ENCODE results near the gene PLAAT3. TPM values are rescaled to one million over a fixed set of nuclear protein-coding genes. Genes with fewer than 3 reads are reported as not detected.
A peak's percentile ranks its signal among the peaks of the same experiment; 100 is the strongest.
"Not testable (repeated sequence)": the region's sequence is repeated elsewhere in the genome, so short reads cannot be mapped to it uniquely, and the experiment has no call there.

The PLAAT3 gene
- 91.8 TPM for total RNA-seq

DNA sequence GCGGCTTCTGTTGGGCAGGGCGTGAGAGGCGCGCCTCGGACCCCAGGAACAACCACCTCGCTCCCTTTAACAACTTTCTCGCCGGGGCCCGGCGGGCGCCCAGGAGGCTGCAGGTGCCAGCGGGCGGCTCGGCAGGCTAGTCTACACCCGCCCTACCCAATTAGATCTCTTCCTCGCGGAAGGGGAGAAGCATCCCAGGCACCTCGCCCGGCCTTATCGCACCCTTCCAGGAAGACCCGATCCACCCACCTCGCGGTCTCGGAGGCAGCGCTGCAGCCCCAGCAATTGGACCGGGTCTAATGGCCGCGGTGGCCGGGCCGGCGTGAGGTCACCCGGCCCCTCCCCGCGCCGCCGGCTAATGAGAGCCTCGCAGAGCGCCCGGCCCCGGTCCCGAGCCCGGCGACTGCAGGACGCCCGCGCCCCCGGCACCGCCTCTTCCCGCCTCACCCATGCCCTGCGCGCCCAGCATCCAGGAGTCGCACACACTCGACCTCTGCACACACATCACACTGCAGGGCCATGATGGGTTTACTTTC is at the start of gene PLAAT3:
Gene PLAAT3, minus strand, starts transcription at position 298 of the 536 bp plus-strand sequence. CDS start 419 bp downstream, outside the sequence.
- DNase-seq (ENCODE audit: low spot score), result peak; percentile 67

DNA sequence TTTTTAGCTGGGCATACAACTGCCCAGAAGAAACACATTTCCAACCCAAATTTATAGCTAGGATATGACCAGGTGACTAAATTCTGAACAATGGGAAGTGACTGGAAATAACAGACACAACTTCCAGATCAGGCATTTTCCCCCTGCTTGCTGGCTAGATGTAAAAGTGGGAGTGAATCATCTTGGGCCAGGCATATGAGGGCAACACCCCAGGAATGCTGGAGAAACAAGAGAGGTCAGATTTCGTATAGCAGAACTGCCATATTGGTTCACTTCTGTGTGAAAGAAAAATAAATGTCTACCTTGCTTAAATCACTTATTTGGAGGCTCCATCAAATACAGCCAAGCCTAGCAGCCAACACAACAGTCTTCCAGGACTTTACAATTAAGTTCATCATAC is 49.6 kb upstream of the PLAAT3 start:
- DNase-seq (ENCODE audit: low spot score), result no peak

DNA sequence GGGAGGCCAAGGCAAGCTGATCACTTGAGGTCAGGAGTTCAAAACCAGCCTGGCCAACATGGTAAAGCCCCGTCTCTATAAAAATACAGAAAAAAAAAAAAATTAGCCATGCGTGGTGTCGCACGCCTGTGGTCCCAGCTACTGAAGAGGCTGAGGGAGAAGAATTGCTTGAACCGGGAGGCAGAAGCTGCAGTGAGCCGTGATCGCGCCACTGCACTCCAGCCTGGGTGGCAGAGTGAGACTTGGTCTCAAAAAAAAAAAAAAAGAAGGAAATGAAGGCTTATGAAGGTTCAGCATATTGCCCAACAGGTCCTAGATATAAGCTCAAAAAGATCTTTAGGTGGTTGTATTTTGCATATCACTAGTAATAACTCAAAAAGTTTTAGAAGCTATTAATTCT is 46.7 kb upstream of the PLAAT3 start:
- no peak for DNase-seq (ENCODE audit: low spot score)

DNA sequence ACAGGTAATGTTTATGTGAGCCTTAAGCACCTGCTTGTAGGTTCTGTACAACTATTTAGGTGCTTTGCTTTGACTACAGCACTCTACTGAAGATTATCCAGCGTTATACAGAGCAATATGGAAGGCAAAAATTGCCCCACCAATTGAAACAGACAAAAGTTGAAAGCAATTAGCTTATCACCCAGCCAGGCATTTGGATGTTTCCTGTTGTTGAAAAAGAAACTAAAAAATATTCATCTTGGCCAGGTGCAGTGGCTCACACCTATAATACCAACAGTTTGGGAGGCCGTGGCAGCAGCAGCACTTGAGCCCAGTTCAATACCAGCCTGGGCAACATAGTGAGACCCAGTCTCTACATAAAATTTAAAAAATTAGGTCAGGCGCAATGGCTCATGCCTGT is 38.4 kb upstream of the PLAAT3 start:
- no peak for DNase-seq (ENCODE audit: low spot score)

DNA sequence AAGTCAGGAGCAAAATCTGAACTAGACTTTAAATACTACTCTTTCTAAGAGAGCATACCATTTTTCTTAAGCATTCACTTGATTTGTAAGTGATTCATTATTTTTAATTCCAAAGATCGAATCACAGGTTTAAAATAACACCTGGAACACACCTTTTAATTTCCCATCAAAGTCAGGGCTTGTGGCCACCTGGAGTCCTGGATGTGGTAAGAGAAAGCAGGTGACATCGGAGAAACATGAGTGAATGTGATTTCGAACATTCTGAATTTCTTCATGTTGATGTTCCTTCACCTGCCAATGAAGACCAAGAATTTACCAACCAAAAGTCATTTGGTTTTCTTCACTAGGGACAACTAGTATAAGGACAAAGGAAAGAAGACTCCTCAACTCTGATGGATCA is 29.0 kb upstream of the PLAAT3 start:
- DNase-seq (ENCODE audit: low spot score), result no peak

DNA sequence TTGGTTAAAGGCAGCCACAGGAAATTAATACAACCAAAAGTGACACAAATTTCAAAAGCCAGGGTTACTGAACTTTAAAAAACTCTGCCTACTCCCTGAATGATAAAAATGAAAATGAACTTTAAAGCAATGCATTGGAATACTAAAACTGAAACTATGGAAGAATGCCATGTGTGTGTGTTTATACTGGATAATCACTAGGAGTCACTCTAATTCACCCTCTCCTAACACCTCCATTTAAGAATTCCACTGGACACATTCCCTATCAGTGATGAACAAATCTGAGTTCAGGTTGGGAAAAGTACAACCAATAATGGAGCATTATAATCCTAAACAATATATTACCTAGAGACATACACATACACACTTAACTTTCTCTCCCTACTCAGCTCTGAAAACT is 27.5 kb upstream of the PLAAT3 start:
- DNase-seq (ENCODE audit: low spot score), result no peak

DNA sequence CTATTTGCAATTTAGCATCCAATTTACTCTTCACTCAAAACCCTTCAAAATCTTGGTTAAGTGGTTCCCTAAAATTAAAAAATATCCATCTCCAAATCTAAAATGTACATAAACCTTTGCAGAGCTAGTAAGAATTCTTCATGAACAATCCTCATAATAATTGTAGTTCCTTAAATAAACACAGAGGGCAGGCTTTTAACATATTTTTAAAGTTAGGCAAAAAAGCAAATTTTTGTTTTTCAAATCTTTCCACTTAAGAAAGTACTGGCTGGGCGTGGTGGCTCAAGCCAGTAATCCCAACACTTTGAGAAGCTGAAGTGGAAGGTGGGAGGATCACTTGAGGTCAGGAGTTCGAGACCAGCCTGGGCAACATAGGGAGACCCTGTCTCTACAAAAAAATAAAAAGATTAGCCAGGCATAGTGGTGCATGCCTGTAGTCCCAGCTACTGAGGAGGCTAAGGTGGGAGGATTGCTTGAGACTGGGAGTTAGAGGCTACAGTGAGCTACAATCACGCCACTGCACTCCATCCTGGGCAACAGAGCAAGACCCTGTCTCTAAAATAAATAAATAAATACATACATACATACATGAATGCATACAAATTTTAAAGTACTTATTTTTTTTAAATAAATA is 25.1 kb upstream of the PLAAT3 start:
- DNase-seq (ENCODE audit: low spot score), result no peak

DNA sequence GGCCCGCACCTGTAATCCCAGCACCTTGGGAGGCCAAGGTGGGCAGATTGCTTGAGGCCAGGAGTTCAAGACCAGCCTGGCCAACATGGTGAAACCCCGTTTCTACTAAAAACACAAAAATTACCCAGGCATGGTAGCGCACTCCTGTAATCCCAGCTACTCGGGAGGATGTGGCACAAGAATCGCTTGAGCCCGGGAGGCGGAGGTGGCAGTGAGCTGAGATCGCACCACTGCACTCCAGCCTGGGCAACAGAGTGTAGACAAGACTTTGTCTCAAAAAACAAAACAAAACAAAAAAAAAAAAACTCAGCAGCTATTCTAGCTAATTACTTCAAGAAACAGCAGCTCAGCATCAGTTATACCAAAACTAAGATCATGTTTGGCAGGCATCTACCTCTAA is 24.2 kb upstream of the PLAAT3 start:
- not testable (repeated sequence) for DNase-seq (ENCODE audit: low spot score)

DNA sequence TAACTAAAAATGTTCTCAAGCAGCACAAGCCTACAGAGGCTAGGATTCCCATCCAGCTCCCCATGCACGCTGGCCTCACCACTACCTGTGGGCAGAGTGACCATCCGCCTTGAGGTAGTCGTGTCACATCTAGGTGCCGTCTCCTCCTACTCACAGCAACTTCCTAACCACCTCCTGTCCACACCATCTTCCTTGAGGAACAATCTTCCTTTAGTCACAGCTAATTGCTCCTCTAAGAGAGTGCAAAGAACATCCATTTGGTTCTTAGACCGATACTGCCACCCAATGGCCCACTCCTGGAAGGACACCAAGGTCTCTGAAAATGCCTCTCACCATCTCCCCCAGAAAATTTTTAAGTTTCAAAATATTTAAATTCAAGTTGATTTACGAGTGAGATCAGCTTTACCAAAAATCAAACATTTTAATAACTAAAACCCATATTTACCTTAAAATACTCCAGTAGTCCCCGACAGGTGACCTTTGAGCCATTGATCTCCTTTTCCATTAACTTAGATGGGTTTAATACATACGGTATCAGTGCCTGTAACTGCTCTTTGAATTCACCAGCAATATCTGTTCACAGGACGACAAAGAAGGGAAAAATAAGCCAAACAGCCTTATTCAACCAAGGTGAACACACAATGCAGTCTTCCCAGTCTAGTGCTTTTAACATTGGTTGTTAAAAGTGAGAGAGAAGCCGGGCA is 21.7 kb upstream of the PLAAT3 start:
- peak; percentile 65 for DNase-seq (ENCODE audit: low spot score)

DNA sequence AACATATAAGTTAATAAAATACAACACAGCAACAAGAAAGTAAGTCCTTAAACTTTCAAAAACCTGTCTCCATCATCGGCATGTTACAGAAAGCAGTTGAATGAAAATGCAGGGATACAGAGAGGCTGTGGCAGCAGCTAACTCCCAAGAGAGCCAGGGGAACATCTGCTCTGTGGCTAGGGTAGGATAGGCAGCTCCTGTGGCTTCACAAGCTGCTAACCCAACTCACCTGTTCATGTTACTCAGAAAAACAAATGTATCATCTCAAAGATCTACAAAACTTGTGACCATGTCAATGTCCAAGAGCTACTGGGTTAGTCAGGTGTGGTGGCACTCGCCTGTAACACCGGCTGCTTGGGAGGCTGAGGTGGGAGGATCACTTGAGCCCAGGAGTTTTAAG is 15.2 kb upstream of the PLAAT3 start:
- no peak for DNase-seq (ENCODE audit: low spot score)

DNA sequence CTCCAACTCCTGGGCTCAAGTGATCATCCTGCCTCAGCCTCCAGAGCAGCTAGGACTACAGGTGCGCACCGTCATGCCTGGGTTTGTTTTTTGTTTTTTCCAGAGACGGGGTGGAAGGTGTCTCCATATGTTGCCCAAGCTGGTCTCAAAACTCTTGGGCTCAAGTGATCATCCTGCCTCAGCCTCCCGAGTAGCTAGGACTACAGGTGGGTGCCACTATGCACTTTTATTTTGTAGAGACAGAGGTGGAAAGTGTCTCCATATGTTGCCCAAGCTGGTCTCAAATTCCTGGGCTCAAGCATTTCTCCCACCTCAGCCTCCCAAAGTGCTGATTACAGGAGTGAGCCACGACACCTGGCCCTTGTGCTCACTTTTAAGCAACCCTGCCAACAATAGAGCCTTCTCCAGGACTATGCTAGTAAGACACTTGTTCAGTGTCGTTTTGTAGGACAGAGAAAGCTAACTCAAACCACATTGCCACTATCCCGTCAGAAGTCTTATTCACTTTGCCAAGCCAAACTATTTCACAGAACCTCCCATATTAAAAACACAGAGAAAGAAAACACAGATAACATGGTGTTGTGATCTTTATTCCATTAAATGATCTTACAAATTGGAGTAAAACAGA is 9.4 kb upstream of the PLAAT3 start:
- DNase-seq (ENCODE audit: low spot score), result no peak

DNA sequence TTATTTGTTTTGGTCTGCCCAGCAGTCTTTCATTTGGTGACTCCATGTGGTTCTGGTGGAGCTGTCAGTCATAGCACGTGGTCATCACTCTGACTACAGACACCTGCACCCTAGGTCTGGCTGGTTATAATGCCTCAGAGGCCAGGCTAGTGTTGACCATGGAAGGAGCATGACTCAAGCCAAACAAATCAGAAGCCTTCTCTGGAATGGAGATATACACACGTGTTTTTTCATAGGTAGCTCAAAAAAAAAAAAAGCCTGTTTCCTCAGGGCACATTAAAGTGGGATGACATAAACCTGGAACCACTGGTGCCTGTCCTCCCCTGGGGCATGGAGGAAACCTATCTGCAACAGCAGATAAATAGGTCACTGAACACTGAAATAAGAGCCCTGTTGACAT is 8.1 kb upstream of the PLAAT3 start:
- no peak for DNase-seq (ENCODE audit: low spot score)

DNA sequence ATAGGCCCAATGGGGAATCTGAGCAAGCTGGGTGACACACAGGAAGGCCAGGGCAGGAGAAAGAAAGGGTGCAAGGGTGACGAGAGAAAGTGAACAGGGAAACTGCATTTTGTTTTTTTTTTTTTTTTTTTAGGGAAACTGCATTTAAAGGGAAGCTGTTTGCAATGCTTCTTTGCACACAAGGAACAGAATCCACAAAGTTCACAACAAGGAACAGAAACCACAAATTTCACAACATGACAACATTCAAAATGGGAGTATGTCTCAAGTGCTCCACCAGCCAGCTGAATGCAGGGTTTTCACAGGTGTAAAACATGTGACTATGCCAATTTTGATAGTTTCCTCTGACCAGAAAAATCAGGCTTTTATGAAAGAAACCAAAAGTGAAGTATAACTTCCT is 6.8 kb upstream of the PLAAT3 start:
- no peak for DNase-seq (ENCODE audit: low spot score)

DNA sequence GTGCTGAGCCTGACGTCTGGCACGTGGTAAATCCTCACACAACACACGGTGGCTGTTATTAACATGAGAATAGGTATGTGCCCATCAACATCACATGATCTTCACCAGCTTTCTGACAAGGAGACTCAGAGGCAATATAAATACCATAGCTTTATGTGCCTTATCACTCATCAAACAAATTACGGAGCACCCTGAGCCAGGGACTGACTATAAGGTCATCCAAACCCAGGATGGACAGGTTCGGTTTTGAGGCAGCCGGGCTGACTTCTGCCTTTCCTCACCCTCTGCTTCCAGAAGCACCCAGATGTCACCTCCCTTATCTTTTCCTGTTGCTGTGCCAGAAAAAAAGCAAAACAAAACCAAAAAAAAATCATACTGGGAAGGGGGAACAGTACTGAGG is 5.7 kb upstream of the PLAAT3 start:
- no peak for DNase-seq (ENCODE audit: low spot score)

DNA sequence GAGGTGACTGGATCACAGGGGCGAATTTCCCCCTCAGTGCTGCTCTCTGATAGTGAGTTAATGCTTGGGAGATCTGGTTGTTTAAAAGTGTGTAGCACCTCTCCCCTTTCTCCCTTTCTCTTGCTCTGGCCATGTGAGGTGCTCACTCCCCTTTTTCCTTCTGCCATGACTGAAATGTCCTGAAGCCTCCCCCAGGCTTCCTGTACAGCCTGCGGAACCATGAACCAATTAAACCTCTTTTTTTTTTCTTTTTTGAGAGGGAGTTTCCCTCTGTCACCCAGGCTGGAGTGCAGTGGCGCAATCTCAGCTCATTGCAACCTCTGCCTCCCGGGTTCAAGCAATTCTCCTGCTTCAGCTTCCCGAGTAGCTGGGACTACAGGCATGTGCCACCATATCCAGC is 3.5 kb upstream of the PLAAT3 start:
- not testable (repeated sequence) for DNase-seq (ENCODE audit: low spot score)

DNA sequence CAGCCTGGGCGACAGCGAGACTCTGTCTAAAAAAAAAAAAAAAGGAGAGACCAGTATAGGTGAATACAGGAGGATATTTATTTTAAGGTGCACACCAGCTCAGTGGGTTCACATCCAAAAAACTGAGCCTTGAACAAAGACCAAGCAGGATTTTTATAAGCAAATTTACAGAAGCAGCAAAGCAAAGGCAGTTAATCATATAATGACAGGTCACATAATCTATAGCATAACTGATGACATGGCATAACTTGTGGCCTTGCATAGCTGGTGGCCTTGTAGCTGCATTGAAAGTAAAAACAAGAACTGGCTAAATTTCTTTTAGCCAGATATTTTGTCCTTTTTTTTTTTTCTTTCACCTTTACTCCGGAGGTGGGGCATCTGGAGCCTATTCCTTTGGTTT is 2.7 kb upstream of the PLAAT3 start:
- no peak for DNase-seq (ENCODE audit: low spot score)

DNA sequence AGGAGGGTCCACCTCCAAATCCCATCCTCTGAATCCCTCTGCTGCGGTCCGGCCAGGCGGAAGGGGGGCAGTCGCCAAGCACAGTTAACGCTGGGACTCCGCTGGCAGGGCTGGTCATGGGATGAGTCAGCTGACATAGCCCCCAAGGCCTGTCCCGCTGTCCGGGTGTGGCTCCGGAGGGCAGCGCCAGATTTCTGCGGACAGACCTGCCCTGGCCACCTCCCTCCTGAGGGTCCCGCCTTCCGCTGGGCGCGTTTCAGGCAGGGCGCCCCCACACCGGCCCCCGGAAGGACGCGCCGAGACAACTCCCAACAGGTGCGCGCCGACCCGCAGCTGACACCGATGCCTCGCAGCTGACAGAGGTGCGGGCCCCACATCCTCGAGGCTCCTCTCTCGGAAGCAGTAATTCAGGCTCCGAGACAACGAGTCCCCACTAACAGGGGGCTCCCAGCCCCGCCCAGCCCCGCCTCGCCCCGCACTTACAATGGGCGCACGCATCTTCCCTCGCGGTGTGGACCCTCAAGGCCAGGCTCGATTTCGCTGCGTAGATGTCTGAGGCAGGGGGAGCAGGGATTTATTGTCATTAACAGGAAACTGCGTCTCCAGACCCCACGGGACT is 607 bp downstream of the PLAAT3 start:
- DNase-seq (ENCODE audit: low spot score), result peak; percentile 34

DNA sequence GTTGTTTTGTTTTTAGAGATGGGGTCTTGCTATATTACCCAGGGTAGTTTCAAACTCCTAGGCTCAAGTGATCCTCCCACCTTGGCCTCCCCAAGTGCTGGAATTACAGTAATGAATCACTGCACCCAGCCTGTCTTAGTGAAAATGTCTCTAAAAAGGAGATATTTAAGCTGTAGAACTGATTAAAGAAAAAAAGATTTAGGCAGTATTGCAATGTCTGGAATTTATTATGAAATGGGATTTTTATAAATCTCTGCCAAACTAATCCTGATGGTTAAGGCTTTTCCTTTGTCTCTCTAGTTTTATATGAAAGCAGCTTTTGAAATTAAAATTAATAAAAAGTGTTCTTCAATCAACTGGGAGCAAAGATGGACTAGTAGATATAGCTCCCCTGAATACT is 2.1 kb downstream of the PLAAT3 start:
- no peak for DNase-seq (ENCODE audit: low spot score)

DNA sequence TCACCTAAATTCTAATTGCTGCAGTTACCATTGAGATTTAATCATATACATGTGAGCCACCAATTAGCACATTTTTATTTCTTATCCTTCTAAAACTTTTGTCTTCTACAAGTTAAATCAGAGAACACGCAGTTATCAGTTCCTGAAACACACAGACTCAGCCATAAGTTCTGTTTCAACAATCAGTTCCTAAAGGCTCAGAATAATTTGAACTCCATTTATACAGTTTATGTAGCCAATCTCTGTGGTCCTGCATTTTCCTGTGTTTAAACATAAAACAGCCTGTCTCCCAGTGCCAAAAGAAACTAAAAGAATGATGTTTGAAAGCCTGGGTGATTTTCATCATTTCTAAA is 2.9 kb downstream of the PLAAT3 start:
- no peak for DNase-seq (ENCODE audit: low spot score)

DNA sequence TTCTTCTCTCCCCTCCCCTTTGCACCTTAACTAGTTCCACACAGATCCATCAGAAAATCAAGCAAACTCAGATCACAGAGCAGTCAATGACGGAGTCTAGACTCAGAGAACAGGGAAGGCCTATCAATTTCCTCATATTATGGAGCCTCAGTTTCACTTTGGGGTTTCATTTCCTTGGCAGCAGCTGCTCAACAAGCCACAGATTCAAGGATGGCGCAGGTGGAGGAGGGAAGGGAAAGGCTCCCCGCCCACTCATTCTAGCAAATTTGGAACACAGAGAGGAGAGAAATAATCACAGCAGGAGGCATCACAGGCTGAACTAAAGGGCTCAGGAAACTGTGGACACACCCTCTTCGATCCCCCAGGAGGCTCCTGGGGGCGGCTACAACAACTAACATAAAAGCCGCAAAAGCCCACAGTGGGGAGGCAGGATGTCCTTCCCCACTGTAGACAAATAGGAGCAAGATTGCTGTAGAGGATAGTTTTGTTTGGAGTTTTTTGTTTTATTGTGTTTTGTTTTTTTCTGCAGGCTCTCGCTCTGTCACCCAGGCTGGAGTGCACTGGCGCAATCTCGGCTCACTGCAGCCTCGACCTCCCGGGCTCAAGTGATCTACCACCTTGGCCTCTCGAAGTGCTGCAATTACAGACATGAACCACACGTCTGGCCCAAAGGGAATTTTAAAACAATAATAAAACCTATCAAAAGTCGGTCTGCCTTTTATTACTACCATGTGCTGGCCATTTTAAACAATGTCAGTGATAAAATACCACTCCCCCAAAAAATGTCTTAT is 3.4 kb downstream of the PLAAT3 start:
- peak; percentile 31 for DNase-seq (ENCODE audit: low spot score)

DNA sequence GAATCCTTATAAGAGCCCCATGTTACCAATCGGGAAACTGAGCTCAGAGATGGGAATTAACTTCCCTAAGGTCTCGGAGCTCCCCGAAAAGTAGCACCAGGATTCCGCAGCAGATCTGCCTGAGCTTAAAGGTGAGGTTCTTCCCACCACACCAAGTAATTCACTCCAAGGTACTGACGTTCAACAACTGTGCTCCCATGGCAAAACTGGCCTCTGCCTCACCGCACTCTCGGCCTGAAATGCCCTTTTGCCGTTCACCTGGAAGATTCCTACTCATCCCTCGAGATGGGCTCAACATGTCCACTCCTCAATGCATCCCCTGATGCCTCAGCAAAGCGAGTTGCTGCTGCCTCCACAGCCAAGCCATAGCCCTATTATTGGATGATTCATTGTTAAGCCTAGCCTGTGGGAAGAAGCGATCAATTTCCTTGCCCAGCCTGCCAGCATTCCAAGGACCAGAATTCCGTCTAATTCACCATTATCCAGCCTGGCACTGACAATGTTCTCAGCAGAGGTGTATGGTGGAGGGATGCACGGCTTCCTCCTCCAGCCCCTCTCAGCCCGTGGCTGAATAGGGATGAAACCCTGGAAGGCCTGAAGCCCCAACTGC is 4.2 kb downstream of the PLAAT3 start:
- DNase-seq (ENCODE audit: low spot score), result peak; percentile 44

Measured in mucosa of gallbladder (tissue), 1 donor.